ENCODE data around the gene KIAA1755. TPM values are rescaled to one million over a fixed set of nuclear protein-coding genes. Genes with fewer than 3 reads are reported as not detected.
A peak's percentile ranks its signal among the peaks of the same experiment; 100 is the strongest.
"Not testable (repeated sequence)": the region's sequence is repeated elsewhere in the genome, so short reads cannot be mapped to it uniquely, and the experiment has no call there.

The KIAA1755 gene
- total and polyA plus RNA-seq, 7 experiments from 2014 or later: not detected

GRCh38 chr20:38281176-38281915, 20.8 kb upstream of the KIAA1755 start:
- H3K27me3 Mint-ChIP-seq: peaks cover 0 to 19% (median 3%) of the 10 kb centered on the region in 5 donors
- H3K36me3 Mint-ChIP-seq; ATAC-seq; H3K27ac ChIP-seq (ENCODE audit: low read depth, low read length); DNase-seq; intact Hi-C loops (cut with micrococcal nuclease); H3K9me3 Mint-ChIP-seq; H3K27ac Mint-ChIP-seq; H3K9me3 ChIP-seq (ENCODE audit: control insufficient read depth in 2 of 3, low read length in 3 of 3); H3K4me3 Mint-ChIP-seq; H3K4me1 ChIP-seq (ENCODE audit: control insufficient read depth in 2 of 2, insufficient read depth in 2 of 2, low read length in 2 of 2); H3K4me3 ChIP-seq (ENCODE audit: low read length); POLR2A ChIA-PET; H3K27me3 ChIP-seq (ENCODE audit: control insufficient read depth in 2 of 2, insufficient read depth in 2 of 2, low read length in 2 of 2); H3K36me3 ChIP-seq (ENCODE audit: control insufficient read depth in 2 of 3, insufficient read depth in 3 of 3, low read length in 3 of 3); H3K4me1 Mint-ChIP-seq: not testable (repeated sequence)
- CTCF ChIA-PET: interaction anchor here (0.8 kb wide), 1 partner anchor 244 kb away, joined by 3 read pairs; no protein-coding TSS in a partner anchor

- Histone ChIP-seq H3K4me3 (ENCODE audit: low read length) (no peak overlapping the region), H3K27me3 (ENCODE audit: control insufficient read depth in 2 of 2, insufficient read depth in 2 of 2, low read length in 2 of 2) (no peaks in the 10 kb centered on the region), H3K9me3 (ENCODE audit: control insufficient read depth in 2 of 3, low read length in 3 of 3) (no peaks in the 10 kb centered on the region), H3K36me3 (ENCODE audit: control insufficient read depth in 2 of 3, insufficient read depth in 3 of 3, low read length in 3 of 3) (no peaks in the 10 kb centered on the region), H3K4me1 (ENCODE audit: control insufficient read depth in 2 of 2, insufficient read depth in 2 of 2, low read length in 2 of 2) (no peaks in the 10 kb centered on the region), H3K27ac (ENCODE audit: low read depth, low read length) (no peak overlapping the region)
- no peak overlapping the region for H3K27ac Mint-ChIP-seq
- ChIA-PET POLR2A (no interaction called here), CTCF (no interaction called here)
- no peak overlapping the region for H3K4me3 Mint-ChIP-seq
- no peaks in the 10 kb centered on the region for H3K36me3 Mint-ChIP-seq
- DNase-seq (no peak), ATAC-seq (no peak)
- intact Hi-C loops (cut with micrococcal nuclease): no loop called here
- H3K9me3 Mint-ChIP-seq: peaks cover 0 to 3% (median 0%) of the 10 kb centered on the region in 11 donors
- peaks cover 0 to 12% (median 0%) of the 10 kb centered on the region in 5 donors for H3K27me3 Mint-ChIP-seq
- peaks cover 0 to 2% (median 0%) of the 10 kb centered on the region in 7 donors for H3K4me1 Mint-ChIP-seq
These were observed 18.2 kb upstream of the KIAA1755 start for GRCh38 chr20:38278763-38279162.

- Histone ChIP-seq H3K4me3 (ENCODE audit: low read length) (no peak overlapping the region), H3K9me3 (ENCODE audit: control insufficient read depth in 2 of 3, low read length in 3 of 3) (no peaks in the 10 kb centered on the region), H3K27ac (ENCODE audit: low read depth, low read length) (no peak overlapping the region), H3K36me3 (ENCODE audit: control insufficient read depth in 2 of 3, insufficient read depth in 3 of 3, low read length in 3 of 3) (no peaks in the 10 kb centered on the region), H3K4me1 (ENCODE audit: control insufficient read depth in 2 of 2, insufficient read depth in 2 of 2, low read length in 2 of 2) (no peaks in the 10 kb centered on the region), H3K27me3 (ENCODE audit: control insufficient read depth in 2 of 2, insufficient read depth in 2 of 2, low read length in 2 of 2) (no peaks in the 10 kb centered on the region)
- Mint-ChIP-seq H3K4me3 (no peak overlapping the region), H3K9me3 (peaks cover 0 to 3% (median 0%) of the 10 kb centered on the region in 11 donors), H3K27ac (no peak overlapping the region), H3K4me1 (peaks cover 0 to 2% (median 0%) of the 10 kb centered on the region in 7 donors), H3K27me3 (peaks cover 0 to 6% (median 0%) of the 10 kb centered on the region in 5 donors), H3K36me3 (no peaks in the 10 kb centered on the region)
- ATAC-seq (no peak), DNase-seq (no peak)
- ChIA-PET CTCF (no interaction called here), POLR2A (no interaction called here)
- intact Hi-C loops (cut with micrococcal nuclease): no loop called here
These were observed 17.6 kb upstream of the KIAA1755 start for GRCh38 chr20:38278131-38278530.

DNA sequence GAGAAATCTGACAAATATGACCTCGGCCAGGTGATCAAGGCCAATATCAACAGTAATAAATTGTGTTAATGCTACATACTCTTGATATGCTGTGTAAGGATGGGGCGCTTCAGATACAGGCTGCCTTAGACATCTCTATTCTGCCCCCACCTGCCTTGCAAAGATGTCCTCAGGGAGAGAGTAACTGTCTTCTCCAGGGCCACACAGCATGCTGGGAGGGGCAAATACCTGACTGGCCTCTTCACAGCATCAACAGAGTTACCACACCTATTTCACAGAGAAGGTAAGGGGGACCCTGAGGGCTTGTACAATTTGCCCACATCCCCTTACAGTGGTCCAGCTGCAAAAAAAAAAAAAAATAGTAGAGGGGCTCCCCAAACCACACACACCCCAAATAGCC, 17.2 kb upstream of the KIAA1755 start:
- DNase-seq (no peak), ATAC-seq (no peak)
- no peaks in the 10 kb centered on the region for H3K4me1 ChIP-seq (ENCODE audit: control insufficient read depth in 2 of 2, insufficient read depth in 2 of 2, low read length in 2 of 2)
- no peaks in the 10 kb centered on the region for H3K9me3 ChIP-seq (ENCODE audit: control insufficient read depth in 2 of 3, low read length in 3 of 3)
- intact Hi-C loops (cut with micrococcal nuclease): no loop called here
- H3K4me3 Mint-ChIP-seq: no peak overlapping the region
- H3K4me1 Mint-ChIP-seq: peaks cover 0 to 2% (median 0%) of the 10 kb centered on the region in 7 donors
- peaks cover 0 to 2% (median 0%) of the 10 kb centered on the region in 11 donors for H3K9me3 Mint-ChIP-seq
- H3K36me3 Mint-ChIP-seq: no peaks in the 10 kb centered on the region
- peaks cover 0 to 7% (median 0%) of the 10 kb centered on the region in 5 donors for H3K27me3 Mint-ChIP-seq
- no peaks in the 10 kb centered on the region for H3K27me3 ChIP-seq (ENCODE audit: control insufficient read depth in 2 of 2, insufficient read depth in 2 of 2, low read length in 2 of 2)
- no peak overlapping the region for H3K27ac Mint-ChIP-seq
- no peak overlapping the region for H3K4me3 ChIP-seq (ENCODE audit: low read length)
- ChIA-PET CTCF (no interaction called here), POLR2A (no interaction called here)
- no peak overlapping the region for H3K27ac ChIP-seq (ENCODE audit: low read depth, low read length)
- H3K36me3 ChIP-seq (ENCODE audit: control insufficient read depth in 2 of 3, insufficient read depth in 3 of 3, low read length in 3 of 3): no peaks in the 10 kb centered on the region

GRCh38 chr20:38277285-38277684, 16.8 kb upstream of the KIAA1755 start:
- ChIA-PET CTCF (no interaction called here), POLR2A (no interaction called here)
- Histone ChIP-seq H3K27me3 (ENCODE audit: control insufficient read depth in 2 of 2, insufficient read depth in 2 of 2, low read length in 2 of 2) (no peaks in the 10 kb centered on the region), H3K4me3 (ENCODE audit: low read length) (no peak overlapping the region), H3K36me3 (ENCODE audit: control insufficient read depth in 2 of 3, insufficient read depth in 3 of 3, low read length in 3 of 3) (no peaks in the 10 kb centered on the region), H3K27ac (ENCODE audit: low read depth, low read length) (no peak overlapping the region), H3K4me1 (ENCODE audit: control insufficient read depth in 2 of 2, insufficient read depth in 2 of 2, low read length in 2 of 2) (no peaks in the 10 kb centered on the region), H3K9me3 (ENCODE audit: control insufficient read depth in 2 of 3, low read length in 3 of 3) (no peaks in the 10 kb centered on the region)
- H3K27me3 Mint-ChIP-seq: peaks cover 0 to 9% (median 0%) of the 10 kb centered on the region in 5 donors
- peaks cover 0 to 2% (median 0%) of the 10 kb centered on the region in 7 donors for H3K4me1 Mint-ChIP-seq
- DNase-seq: no peak
- H3K36me3 Mint-ChIP-seq: no peaks in the 10 kb centered on the region
- intact Hi-C loops (cut with micrococcal nuclease): no loop called here
- no peak for ATAC-seq
- H3K9me3 Mint-ChIP-seq: peaks cover 0 to 4% (median 0%) of the 10 kb centered on the region in 11 donors
- H3K27ac Mint-ChIP-seq: peak overlapping the region in 1 of 9 donors; percentile 13
- H3K4me3 Mint-ChIP-seq: no peak overlapping the region

DNA sequence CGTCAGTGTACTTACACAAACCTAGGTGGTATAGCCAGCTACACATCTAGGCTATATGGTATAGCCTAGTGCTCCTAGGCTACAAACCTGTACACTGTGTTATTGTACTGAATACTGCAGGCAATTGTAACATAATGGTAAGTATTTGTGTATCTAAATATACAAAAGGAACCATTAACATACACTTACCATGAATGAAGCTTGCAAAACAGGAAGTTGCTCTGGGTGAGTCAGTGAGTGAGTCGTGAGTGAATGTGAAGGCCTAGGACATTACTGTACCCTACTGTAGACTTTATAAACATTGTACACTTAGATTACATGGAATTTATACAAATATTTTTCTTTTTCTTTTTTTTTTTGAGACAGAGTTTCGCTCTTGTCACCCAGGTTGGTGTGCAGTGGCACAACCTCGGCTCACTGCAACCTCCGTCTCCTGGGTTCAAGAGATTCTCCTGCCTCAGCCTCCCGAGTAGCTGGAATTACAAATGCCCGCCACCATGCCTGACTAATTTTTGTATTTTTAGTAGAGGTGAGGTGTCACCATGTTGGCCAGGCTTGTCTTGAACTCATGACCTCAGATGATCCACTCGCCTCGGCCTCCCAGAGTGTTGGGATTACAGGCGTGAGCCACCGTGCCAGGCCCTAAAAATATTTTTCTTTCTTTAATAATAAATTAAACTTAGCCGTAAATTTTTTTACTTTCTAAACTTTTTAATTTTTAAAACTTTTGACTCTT, 15.4 kb upstream of the KIAA1755 start:
- intact Hi-C loops (cut with micrococcal nuclease): no loop called here
- Mint-ChIP-seq H3K4me3 (no peak overlapping the region), H3K27me3 (peaks cover 0 to 15% (median 0%) of the 10 kb centered on the region in 5 donors), H3K27ac (no peak overlapping the region), H3K4me1 (peaks cover 0 to 2% (median 0%) of the 10 kb centered on the region in 7 donors), H3K36me3 (no peaks in the 10 kb centered on the region), H3K9me3 (peaks cover 0 to 4% (median 0%) of the 10 kb centered on the region in 11 donors)
- ChIA-PET CTCF (no interaction called here), POLR2A (no interaction called here)
- Histone ChIP-seq H3K4me3 (ENCODE audit: low read length) (no peak overlapping the region), H3K27ac (ENCODE audit: low read depth, low read length) (no peak overlapping the region), H3K4me1 (ENCODE audit: control insufficient read depth in 2 of 2, insufficient read depth in 2 of 2, low read length in 2 of 2) (no peaks in the 10 kb centered on the region), H3K9me3 (ENCODE audit: control insufficient read depth in 2 of 3, low read length in 3 of 3) (no peaks in the 10 kb centered on the region), H3K36me3 (ENCODE audit: control insufficient read depth in 2 of 3, insufficient read depth in 3 of 3, low read length in 3 of 3) (no peaks in the 10 kb centered on the region), H3K27me3 (ENCODE audit: control insufficient read depth in 2 of 2, insufficient read depth in 2 of 2, low read length in 2 of 2) (no peaks in the 10 kb centered on the region)
- peak; percentile 75 for ATAC-seq
- DNase-seq: no peak

Data from naive thymus-derived CD4-positive, alpha-beta T cell (primary cell).